ENCODE measurements around the gene AMOTL1.
"Not testable (repeated sequence)": the region's sequence is repeated elsewhere in the genome, so short reads cannot be mapped to it uniquely, and the experiment has no call there.

The AMOTL1 gene

DNA sequence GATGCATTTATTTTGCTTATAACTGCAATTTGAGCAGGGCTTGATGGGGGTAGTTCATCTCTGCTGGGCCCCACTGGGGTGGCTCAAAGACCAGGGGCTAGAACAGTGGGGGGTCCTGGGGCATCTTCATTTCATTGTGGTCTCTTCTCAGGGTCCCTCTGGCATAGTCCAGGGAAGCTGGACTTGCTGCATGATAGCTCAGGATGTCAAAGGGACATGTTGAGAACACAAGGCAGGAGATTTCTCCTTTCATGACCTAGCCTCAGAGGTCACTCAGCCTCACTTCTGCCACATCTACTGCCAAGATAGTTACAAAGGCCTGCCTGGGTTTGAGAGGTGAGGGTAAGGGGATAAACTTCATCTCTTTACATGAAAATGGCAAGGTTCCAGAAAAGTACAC, 115.7 kb downstream of the AMOTL1 start:
- no peak for DNase-seq (ENCODE audit: low spot score)

DNA sequence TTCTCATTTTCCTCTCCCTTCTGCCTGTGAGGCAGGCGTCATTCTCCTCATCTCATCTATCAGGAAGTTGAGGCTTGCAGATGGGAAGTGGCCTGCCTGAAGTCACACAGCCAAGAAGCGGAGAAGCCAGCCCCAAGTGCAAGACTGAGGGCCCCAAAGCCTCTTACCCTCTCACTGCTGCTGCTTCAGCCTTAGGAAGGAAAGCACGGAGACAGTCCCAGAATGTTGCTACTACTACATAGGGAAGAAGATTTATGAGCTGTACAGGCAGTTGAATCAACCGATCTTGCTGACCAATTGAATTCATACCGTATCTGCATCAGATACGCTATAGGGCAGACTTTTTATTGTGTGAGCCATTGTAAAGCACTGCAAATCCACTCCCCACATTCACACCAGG, 116.2 kb downstream of the AMOTL1 start:
- no peak for DNase-seq (ENCODE audit: low spot score)

DNA sequence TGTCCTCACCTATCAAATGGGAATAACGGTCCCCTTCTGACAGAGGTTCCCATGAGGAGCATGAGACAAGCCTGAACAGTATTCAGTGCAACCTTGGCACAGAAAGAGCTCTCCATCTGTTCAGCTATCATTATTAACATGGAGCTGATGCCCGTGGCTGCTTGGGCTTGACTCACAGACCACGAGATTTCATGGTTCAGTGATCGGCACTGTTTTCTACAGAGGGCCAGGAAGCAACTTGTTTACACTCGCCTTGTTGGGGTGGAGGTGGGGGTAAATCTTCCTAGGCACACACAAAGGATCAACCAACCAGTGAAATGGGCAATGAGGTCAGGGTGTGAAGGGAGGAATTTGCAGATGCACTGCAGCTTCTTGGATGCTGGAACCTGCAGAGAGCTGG, 117.0 kb downstream of the AMOTL1 start:
- no peak for DNase-seq (ENCODE audit: low spot score)

DNA sequence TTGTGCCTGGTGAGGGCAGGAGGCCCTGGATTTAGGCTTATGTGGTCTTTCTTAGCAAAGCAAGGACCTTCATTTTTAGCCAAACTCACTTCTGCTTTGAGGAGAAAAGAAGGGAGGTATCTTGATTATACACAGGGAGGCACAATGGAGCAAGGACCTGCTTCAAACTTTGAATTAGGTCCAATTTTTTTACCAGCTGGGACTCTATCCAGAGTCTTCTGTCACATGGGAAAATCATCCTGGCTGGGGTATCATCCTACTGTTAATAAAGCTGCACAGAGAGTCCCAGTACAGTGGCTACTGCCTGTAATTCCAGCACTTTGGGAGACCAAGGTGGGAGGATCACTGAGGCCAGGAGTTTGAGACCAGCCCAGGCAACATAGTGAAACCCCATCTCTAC, 117.4 kb downstream of the AMOTL1 start:
- DNase-seq (ENCODE audit: low spot score) = no peak

DNA sequence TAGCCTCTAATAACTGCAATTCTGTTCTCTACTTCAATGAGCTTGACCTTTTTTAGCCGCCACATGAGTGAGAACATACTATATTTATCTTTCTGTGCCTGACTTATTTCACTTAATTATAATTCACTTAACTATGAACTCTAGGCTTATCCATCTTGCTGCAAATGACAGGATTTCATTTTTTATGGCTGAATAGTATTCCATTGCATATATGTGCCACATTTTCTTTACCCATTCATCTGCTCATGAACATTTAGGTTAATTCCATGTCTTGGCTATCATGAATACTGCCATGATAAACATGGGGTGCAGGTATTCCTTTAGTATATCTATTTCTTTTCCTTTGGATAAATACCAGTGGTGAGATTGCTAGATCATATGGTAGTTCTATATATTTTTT, 120.0 kb downstream of the AMOTL1 start:
- no peak for DNase-seq (ENCODE audit: low spot score)

DNA sequence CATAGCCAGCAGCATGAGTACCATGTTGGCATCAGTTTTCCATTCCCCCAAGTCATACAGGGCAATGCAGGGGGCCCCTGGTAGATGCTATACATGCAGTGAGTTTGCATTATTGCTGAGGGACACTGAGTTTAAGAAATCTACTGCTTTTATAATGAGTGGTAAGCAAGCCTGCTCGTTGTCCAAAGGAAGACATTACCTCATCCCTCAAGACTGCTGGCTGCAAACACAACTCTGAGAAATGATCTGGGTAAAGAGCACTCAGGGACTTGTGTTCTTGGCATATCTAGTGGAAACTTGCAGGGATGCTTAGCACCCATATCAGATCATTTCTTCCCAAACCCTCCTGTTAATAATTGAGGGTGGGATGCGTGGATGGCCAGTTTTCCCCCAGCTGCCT, 127.3 kb downstream of the AMOTL1 start:
- DNase-seq (ENCODE audit: low spot score) = no peak

DNA sequence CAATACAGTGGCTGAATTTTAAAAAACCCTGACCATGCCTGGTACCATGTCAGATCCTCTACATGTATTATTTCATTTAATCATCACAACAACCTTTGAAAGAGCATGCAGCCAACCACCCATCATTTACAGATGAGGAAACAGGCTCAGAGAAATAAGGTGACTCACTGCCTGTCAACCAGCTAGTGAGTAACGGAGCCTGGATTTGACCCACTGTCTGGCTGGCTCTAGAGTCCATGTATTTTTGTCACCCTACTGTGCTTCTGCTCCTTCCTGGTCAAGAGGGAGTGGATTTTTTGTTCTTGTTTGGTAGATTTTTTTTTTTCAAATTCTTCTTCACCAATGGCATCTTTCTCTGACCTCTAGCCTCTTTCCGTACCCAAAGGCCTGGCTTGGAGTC, 127.8 kb downstream of the AMOTL1 start:
- no peak for DNase-seq (ENCODE audit: low spot score)

DNA sequence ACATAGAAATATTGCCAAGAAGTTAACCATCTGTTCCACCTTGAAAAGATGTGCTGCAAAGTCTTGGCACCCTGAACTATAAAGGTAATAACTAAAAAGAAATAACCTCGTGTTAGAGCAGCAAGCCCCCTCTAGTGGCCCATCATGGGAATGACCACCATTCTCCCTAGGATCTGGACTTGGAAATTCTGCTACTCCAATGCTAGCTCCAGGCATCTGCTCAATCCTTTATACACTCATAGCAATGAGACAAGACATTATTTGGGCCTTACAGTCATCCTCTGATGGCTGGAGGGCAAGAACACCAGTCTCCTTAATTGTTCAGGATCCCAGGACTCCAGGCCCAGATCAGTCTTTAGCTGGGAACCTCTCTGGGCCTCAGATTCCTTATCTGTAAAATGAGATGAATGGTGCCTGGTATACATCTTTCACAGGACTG, 129.2 kb downstream of the AMOTL1 start:
- peak; percentile 28 for DNase-seq (ENCODE audit: low spot score)

DNA sequence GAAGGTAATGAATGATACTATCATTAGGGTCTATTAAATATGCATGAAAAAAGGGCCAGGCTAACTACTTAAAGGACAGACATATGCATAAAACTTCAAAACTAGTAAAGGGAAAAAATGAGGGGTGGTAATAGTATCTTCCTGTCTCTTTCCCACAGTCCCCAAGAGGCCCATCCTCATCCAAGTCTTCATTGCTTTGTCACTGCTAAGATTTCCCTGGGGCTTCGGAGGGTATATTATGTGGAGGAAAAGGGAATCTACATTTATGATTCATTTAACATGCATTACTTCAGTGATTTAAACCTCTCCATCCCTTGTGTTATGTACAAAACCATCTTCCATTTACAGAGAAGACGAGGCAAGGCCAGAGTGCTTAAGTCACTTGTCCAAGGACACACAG, 139.1 kb downstream of the AMOTL1 start:
- no peak for DNase-seq (ENCODE audit: low spot score)

DNA sequence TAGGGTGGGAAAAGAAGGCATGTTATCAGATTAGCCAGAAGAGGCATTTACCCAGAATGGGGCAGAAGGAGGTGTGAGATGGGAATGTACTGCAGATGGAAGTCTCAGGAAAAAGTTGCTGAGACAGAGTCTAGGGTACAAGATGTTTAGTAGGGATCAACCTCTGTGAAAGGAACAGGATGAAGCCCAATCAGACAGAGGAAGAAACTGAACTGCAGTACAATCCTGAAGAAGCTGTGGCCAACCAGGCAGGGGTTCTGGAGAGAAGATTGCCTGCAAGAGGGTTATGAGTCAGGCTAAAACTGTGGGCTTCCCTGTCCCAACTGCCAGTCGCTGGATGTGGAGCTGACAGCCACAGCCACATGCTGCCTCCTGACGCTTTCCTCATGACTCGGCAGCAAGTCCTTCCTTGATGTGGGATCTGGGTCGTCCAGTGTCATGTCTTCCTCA, 141.2 kb downstream of the AMOTL1 start:
- DNase-seq (ENCODE audit: low spot score) = no peak

DNA sequence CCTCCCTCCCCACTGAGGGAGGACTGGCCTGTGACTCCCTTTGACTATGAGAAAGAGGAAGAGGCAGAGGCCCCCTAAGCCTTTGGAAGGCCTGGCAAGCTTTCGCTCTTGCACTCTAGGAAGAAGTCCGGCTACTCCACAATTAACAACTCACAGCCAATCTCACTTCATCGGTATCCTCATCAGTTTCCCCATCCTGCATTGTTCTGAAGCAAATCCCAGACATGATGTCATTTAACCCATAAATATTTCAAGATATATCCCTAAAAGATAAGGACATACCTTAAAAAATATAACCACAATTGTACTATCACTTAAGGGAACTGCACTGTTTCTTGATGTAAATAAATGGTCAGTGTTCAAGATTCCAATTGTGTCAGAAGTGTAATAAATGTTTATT, 142.1 kb downstream of the AMOTL1 start:
- DNase-seq (ENCODE audit: low spot score) = no peak

DNA sequence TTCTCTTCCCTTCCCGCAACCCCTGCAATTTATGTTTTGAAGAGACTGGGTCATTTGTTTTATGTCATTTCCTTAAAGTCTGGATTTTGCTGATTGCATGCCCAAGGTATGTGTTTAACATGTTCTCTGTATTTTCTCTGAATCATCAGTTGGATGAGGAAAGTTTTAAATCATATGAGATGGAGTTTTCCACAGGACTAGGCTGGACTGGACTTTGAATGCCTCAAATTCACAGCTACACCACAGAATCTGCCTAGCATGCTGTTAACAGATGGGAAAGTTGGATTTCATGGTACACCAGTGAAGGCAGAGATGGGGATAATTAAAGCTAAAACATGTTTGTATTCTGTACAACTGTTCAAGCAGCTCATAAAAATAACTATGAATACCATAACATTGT, 142.6 kb downstream of the AMOTL1 start:
- DNase-seq (ENCODE audit: low spot score) = no peak

DNA sequence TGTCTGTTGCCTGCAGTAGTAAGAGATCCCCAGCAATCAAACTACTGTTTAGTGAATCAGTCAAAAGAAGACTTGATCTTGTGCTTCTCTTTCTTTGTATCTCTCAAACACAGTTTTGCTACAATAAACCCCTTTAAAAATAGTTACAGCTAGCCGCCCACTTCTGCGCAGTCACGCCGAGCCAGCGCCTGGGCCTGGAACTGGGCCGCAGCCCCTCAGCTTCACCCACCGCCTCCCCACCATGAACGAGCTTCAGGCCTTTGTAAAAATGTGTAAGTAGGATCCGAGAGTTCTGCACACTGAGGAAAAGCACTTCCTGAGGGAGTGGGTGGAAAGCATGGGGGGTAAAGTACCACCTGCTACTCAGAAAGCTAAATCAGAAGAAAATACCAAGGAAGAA, 144.7 kb downstream of the AMOTL1 start:
- DNase-seq (ENCODE audit: low spot score) = no peak

DNA sequence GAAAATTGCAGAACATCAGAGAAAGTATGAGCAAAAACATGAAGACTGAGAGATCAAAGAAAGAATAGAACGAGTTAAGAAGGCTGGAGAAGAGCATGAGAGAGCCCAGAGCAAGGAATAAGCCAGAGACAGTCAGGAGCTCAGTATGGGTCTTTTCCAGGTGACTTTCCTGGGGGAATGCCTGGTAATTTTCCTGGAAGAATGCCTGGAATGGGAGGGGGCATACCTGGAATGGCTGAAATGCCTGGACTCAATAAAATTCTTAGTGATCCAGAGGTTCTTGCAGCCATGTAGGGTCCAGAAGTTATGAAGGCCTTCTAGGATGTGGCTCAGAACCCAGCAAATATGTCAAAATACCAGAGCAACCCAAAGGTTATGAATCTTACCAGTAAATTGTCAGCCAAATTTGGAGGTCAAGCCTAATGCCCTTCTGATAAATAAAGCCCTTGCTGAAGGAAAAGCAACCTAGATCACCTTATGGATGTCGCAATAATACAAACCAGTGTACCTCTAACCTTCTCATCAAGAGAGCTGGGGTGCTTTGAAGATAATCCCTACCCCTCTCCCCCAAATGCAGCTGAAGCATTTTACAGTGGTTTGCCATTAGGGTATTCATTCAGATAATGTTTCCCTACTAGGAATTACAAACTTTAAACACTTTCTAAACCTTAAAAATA, 145.7 kb downstream of the AMOTL1 start:
- DNase-seq (ENCODE audit: low spot score) = not testable (repeated sequence)

DNA sequence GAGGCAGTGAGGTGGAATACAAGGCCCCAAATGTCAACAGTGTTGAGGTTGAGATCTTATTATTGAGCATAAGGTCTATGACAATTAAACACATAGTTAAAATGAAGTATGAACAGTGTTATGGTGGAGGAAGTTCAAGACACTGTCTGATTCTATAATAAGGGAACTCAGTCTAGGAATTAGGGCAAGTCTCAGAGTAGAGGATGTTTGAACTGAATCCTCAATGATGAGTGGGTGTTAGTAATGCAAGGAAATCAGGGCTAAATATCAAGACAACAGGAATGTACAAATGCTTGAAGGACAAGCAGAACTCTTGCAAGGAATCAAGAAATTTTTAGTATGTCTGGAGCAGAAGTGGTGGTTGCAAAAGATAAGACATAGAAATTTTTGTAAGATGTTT, 152.2 kb downstream of the AMOTL1 start:
- no peak for DNase-seq (ENCODE audit: low spot score)

DNA sequence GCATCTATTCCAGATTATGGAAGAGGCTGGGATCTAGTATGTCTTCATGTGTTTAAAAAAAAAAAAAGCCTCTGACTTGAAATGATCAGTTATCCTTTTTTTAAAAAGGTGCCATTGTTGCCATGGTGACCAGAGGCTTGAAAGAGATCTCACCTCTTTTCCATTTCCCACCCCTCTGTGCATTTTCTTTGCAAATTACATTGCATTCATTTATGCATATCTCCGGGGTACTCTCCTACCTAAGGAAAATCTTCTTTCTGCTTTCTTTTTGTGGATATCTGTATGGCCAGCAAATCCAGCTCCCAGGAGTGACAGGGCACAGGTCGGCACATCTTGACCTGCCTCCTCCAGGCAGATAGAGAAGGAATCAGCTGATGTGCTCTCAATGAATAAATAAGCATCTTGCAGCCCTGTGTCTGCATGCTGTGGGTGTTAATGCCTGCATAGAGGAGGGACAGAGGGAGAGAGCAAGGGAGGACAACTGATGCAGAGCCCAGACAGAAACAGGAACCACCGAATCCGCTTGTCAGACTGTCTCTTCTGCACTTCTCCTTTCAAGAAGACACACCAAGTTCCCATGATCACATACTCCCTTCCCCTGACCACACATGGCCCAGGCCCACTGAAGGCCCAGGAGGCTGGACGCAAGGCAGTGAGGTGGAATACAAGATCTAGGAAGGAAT, 154.3 kb downstream of the AMOTL1 start:
- DNase-seq (ENCODE audit: low spot score) = peak; percentile 36

DNA sequence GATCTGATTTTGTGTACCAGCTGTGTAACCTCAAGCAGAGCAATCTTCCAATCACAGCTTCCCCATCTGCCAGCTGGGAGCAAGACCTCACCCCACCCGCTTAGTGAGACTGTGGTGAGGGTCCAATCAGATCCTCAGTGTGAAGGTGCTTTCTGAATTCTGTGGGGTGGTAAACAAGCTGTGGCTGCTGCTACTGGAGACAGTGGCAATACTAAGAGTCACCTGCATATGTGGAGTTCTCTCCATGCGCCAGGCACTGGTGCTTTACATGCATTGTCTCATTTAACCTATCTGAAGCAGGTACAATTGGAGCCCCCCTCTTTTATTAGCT, 154.8 kb downstream of the AMOTL1 start:
- DNase-seq (ENCODE audit: low spot score) = no peak

DNA sequence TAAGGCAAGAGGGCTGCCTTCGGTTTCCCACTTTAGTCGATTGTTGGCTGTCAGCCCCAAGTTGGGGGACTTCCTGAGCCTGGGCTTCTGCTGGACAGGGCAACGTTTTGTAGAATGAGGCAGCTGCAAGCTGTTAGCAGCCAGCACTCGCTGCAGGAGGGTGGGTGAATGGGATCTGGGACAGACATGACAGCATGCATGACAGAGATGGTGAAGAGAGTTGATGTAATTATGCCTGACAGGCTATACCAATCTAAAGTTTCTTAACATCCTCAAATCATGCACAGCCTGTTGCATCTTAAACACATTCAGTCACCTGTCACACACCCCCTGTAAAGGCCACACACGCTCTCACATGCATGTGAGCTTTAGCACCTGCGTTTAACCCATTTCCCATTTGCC, 156.0 kb downstream of the AMOTL1 start:
- no peak for DNase-seq (ENCODE audit: low spot score)

DNA sequence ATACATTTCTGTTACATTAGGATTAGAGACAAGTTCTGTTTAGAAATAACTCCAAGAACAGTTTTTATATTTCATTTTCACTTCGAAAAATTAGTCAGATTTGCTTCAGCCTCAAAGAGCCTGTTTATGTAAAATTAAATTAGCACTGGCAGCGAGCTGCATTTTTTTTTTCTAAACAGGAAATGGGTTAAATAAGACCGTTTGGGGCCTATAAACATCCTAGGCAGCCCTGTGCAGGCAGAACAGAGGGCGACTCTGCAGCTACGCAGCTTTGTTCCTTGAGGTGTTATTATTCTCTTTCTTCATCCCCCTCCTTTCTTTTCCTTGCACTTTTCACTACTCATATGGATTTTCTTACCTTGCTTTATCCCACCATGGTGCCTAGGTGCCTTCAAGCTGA, 156.5 kb downstream of the AMOTL1 start:
- DNase-seq (ENCODE audit: low spot score) = no peak

DNA sequence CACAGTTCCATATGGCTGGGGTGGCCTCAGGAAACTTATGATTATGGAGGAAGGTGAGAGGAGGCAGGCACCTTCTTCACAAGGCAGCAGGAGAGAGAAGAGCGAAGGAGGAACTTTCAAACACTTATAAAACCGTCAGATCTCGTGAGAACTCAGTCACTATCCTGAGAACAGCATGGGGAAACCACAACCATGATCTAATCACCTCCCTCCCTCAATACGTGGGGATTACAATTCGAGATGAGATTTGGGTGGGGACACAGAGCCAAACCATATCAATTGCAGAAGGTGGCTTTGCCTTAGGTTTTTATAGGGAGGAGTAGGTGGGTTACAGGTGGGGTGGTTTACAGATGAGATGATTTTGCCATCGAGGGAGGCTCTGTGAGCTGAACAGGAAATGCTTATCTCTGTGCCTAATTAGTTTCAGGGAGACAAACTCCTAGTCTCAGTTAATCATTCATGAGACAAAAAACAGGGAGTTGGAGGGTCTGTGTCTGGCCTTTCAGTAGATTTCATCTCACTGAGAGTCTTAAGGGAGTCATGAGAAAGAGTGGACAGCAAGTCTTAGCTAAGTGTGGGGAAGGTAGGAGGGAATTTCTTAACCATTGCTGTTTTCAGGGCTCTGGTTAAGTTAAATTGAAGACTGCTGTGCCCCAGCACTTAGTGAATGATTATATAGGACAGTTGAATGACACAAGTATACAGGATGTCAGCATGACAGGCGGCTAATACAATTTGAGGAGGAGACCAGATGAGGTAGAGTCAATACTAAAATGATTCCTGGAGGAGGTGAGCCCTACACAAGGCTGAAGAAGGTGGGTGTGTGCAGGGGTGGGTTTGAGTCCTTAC, 157.5 kb downstream of the AMOTL1 start:
- no peak for DNase-seq (ENCODE audit: low spot score)

DNA sequence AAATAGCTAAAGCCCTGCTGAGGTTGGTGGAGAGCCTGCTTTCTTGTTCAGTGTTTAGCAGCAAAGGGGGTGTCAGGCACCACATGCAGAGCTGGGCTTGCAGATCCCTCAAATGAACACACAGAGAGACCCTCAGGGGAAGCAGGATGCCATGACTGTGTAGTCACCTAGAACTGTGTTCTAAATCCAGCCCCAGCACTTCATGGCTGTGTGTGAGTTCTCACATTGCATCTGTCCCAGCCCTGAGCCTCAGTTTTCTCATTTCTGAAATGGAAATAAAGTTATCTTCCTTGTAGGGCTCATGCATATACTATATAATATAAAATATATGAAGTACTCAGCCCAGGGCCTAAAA, 158.1 kb downstream of the AMOTL1 start:
- no peak for DNase-seq (ENCODE audit: low spot score)

All from putamen (tissue), 1 donor.